Activated CD4-positive, alpha-beta T cell treated with anti-CD3 and anti-CD28 coated beads, Interleukin-2, amount 50 U/mL, for 48 hours (primary cell): ENCODE measurements around the gene ARHGEF16.

ENCODE experiments used
- DNase-seq, 2 experiments: peaks; one replicate each; pipeline ENCODE4 v3.0.0-alpha.2; 2020

ARHGEF16 gene

DNA sequence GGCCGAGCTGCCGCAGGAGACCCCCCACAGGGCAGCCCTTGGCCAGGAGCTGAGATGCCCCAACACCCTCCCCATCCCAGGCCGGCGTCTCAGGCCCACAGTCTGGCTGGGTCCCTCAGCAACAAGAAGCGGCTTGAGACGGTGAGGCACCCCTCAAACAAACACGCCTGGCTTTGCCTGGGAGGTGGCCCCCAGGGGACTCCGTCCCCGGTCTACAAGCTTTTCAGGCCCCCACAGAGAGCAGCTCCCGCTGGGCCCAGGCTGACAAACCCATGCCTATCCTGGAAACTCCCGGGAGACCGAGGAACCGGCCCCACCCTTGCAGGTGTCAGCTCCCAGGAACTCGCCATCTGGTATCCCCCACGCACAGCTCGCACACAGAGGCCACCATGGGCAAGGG is 67.0 kb downstream of the ARHGEF16 start:
- no peak for DNase-seq

DNA sequence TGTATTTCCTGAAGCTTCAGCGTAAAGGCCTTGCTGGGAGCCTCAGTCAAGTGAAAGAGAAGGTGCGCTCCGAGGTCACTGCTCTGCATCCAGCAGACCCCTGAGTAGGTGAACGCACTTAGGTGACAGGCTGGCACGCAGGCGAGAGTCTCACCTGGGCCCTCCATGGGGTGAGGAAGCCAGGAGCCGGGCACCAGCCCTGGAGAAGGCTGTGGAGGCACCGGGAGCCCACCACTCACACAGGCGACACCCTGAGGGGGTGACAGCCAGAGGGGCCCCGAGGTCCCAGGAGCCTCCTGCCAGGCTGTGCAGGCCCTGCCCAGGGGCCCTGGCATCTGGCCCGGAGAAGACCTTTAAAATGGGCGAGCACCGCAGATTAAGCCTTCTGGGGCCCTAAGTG is 67.6 kb downstream of the ARHGEF16 start:
- DNase-seq = no peak

DNA sequence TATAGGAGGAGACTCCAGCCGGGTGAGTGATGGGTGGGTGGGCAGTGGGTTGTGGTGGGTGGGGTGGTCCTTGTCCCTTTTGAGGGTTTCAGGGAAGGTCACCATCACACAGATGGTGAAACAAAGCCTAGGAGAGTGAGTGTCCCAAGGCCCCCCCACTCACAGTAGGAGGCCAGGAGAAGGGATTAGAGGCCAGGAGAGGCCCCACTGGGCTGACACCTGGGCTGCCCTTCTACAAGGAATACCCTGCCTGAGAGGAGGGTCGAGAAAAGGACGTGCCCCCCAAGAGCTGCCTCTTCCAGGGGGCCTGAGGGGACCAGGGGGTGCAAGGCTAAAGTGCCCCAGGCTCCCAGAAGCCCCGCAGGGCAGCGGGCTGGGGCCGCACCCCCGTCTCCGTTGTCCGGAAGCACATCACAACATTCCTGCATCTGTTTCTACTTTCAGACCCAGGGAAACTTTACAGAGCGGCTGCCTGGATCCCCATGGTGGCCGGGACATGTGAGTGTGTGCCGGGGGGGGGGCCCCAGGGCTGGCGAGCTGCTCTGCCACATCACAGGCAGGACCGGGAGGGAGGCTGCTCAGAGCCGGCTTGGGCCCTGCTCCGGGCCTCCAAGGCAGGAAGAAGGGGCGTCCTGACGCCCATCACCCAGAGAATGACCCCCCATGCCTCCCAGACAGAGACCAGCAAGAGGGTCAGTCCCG is 68.2 kb downstream of the ARHGEF16 start:
- no peak for DNase-seq

DNA sequence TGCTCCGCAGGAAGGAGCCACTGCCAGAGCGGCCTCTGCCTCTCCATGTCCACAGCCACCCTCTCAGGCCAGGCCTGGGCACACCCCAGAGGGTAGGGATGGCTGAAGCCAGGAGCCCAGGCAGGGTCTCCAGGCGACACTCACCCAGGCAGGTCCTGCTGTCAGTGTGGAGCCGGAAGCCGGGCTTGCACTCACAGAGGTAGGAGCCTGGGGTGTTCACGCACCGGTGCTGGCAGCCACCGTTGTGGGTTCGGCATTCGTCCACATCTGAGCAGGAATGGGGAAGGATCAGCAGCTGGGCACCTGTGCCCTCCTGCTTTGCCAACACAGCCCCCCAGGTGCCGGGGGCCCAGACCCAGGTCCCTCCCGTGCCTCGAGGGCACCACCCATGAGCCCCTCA is 69.5 kb downstream of the ARHGEF16 start:
- no peak for DNase-seq

DNA sequence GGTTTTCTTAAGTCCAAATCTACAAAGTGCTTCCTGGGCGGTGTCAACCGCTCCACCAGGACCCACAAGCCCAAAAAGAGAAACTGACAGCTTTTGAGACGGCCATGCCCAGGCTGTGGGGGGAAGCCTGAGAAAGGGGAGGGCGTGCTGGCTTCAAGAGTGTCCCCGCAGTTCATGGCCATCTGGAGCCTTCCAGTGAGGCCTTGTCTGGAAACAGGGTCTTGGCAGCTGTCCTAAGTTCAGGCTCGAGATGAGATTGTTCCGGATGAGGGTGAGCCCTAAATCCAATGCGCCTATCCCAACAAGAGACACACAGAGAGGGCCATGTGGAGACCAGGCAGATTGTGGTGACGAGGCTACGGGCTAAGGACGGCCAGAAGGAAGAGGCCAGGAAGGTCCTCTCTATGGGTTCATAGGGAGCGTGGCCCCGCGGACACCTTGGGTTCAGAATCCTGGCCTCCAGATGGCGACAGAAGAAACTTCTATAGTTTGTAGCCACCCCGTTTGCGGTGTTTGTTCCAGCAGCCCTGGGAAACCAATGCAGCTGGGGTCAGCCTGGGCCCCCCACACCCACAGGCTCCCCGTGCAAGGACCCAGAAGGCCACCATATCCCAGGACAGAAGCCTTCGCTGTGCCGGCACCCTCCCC is 70.2 kb downstream of the ARHGEF16 start:
- no peak for DNase-seq

DNA sequence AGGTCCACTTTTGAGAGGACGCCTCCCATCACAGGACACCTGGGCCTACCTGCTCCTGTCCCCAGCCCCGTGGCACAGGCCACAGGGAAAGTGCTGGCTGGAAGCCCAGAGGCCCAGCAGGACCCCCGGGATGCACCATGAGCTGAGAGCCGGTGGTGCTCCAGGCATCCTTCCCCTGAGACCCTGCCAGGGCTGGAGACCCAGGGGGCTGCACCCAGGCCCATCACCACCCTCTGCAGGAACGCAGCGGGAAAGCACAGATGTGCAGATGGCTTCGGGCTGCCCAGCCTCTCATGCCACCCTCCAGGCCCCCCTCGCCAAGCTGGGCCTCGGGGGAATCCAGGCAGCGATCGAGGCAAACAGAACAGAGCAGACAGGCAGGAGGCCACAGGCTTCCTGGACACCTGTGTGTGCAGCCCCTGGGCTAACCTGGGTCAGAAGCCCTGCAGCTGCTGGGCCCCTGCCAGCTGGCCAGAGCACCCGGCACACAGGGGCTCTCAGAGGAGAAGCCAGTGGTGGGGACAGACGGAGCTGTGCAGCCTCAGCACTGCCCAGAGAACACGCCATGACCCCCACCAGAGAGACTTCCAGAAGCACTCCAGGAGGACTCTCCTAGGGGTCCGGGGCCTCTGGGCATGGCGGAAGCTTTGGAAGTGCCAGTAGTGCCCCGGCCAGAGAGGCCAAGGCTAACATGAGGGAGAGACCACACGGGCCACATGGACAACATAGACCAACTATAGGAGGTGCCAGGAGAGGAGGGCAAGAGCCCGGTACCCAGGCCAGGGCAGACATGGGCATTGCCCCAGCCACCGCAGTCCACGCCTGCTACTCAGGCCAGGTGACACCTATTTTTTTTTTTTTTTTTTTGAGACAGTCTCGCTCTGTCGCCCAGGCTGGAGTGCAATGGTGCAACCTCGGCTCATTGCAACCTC is 71.4 kb downstream of the ARHGEF16 start:
- DNase-seq = no peak

DNA sequence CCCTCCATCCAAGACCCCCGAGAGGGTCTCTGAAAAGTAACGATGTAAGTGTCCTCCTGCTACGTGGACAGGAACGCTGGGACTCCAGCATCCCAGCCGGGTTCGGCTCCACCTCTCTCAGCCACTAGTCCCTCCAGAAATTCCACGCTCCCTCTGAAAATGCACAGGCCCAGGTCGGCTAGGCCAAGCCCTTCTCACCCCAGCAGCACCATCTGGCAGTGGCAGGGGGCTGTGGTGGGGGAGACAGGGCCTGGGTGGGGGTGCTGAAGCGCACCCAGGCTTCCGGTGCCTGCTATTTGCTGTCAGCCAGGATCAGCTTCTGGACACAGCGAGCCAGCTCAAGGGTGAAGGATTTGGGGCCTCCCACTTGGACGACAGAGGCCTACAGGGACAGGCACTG is 73.3 kb downstream of the ARHGEF16 start:
- no peak for DNase-seq

DNA sequence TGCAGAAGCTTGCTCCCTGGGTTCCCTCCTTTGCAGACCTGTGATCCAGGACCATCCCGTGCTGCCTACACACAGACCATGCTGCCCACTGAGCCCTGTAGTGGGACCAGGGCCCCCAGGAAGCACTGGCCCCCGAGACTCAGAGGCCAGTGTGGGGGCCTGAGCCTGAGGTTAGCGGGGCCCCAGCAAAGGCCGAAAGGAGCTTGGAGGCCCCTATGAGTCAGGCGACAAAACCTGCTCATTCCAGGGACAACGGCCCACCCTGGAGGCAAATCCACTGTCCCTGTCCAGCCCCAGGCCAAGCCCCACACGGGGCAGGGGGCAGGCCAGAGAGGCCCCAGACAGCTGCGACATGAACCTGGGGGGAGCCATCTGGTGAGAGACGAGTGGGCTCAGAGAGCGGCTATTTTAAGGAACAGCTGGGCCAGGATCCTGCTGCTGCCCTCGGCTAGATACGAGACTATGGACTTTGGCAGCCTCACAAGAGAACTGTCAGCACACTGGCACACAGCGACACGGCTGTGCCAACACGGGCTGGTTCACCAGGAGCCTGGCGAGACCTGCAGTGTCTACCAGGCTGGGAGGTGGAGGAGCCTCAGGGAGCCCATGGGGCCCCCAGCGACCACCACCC is 74.7 kb downstream of the ARHGEF16 start:
- no peak for DNase-seq

DNA sequence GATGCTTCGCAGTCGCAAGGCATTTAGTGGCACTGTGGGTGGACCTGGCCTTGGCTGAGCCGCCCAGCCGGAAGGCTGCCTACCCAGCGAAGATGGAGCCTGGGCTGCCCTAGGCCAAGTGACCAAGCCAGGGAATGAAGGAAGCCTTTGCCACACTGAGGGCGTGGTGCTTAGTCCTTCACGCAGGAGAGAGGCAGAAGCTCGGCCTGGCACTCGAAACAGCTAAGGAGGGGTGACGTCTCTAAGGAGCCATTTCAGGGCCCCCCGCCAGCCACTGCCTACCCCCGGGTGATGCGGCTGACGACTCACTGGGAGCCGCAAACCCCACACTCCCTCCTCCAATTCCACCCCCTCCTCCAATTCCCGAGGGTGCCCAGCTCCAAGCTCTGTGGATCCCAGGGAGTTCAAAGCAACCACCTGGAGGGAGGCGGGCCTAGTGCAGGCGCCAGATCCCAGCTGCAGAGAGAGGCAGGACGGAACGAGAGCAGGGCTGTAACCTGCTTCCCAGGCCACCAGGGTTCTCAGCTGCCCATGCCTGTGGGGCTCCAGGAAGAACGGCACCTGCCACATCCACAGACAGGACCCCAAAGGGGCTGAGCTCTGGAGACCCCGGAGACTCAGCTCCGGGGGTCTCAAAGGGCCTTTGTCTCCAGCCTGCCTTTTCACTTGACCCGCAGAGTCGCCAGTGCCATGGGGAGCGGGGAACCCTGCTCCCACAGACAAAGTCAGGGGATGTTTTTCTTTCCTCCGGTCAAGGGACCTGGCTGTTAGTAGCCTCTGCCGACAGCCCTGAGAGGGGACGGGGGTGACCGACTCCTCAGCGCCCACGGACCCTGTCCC is 75.8 kb downstream of the ARHGEF16 start:
- peak; percentile 9 to 19 for DNase-seq
